Hepatocyte (in vitro differentiated cells): ENCODE data around the gene STMP1. TPM values are rescaled to one million over a fixed set of nuclear protein-coding genes. Genes with fewer than 3 reads are reported as not detected.

Source experiments
- polyA plus RNA-seq: library from polyadenylated mRNA; unstranded; fragments of >200 nt; fragmentation: Nextera tagmentation; extraction: Ambion mirVana; gene quantifications from 2 replicates; pipeline ENCODE4 v1.2.1, GENCODE V29; 2016
- small RNA-seq: library from RNA; depleted of rRNA; stranded (forward); fragments of <200 nt; gene quantifications from one replicate; pipeline ENCODE3, GENCODE V24; 2014
- total RNA-seq: library from RNA; depleted of rRNA; stranded (reverse); fragments of >200 nt; gene quantifications from 2 replicates; pipeline ENCODE4 v1.2.3, GENCODE V29; 2014

The STMP1 gene
- total and polyA plus RNA-seq, 2 experiments from 2014 or later, result 28.1 to 73.6 TPM

Small RNA genes lying within 50 kb of the gene (small RNA-seq; reads per million reads assigned to genes)
- not detected for gene RNU6-1154P

Other genes starting within 250 kb of the STMP1 start
- 12.9 and 20.2 TPM in 2 replicates for gene CNOT4, start 152.4 kb upstream of the STMP1 start, total RNA-seq
- 10.9 and 11.8 TPM in 2 replicates for gene CNOT4, start 152.4 kb upstream of the STMP1 start, polyA plus RNA-seq
- gene NUP205, start 104.6 kb upstream of the STMP1 start, total RNA-seq, result 43.4 and 44.6 TPM in 2 replicates
- gene NUP205, start 104.6 kb upstream of the STMP1 start, polyA plus RNA-seq, result 15.2 and 15.3 TPM in 2 replicates
- 0.13 TPM in 1 of 2 replicates, not detected in the other for gene SLC13A4, start 65.7 kb downstream of the STMP1 start, total RNA-seq
- gene SLC13A4, start 65.7 kb downstream of the STMP1 start, polyA plus RNA-seq, result 0.93 TPM in 1 of 2 replicates, not detected in the other
- not detected in 2 replicates for gene FAM180A, start 86.3 kb downstream of the STMP1 start, total RNA-seq
- not detected in 2 replicates for gene FAM180A, start 86.3 kb downstream of the STMP1 start, polyA plus RNA-seq